Globus pallidus (tissue), 1 donor: ENCODE data around the gene OR52R1.
"Not testable (repeated sequence)": the region's sequence is repeated elsewhere in the genome, so short reads cannot be mapped to it uniquely, and the experiment has no call there.

Experiments used
- DNase-seq: peaks from one replicate; pipeline ENCODE4 v3.0.0-alpha.2; 2015; ENCODE audit warnings: low spot score

OR52R1 gene

GRCh38 chr11:4804280-4804679 is at the start of gene OR52R1:
Gene OR52R1, minus strand, starts transcription at chr11:4804380. Its CDS starts 0 bp downstream, at chr11:4804380.
- DNase-seq = no peak

- DNase-seq = no peak
These were observed 46.9 kb upstream of the OR52R1 start for GRCh38 chr11:4851033-4851432.

- DNase-seq = no peak
These were observed 44.8 kb upstream of the OR52R1 start, which contains the start of gene OR51S1 for GRCh38 chr11:4848908-4849532. Gene OR51S1, minus strand, starts transcription at chr11:4849208. Its CDS starts 0 bp downstream, at chr11:4849208.

GRCh38 chr11:4839851-4840549 is 35.8 kb upstream of the OR52R1 start:
- DNase-seq = no peak

- no peak for DNase-seq
These were observed 26.7 kb upstream of the OR52R1 start for GRCh38 chr11:4830909-4831308.

- no peak for DNase-seq
These were observed 26.2 kb upstream of the OR52R1 start for GRCh38 chr11:4830346-4830745.

- DNase-seq = no peak
These were observed 22.2 kb upstream of the OR52R1 start for GRCh38 chr11:4826425-4826824.

GRCh38 chr11:4825132-4825531 is 21.0 kb upstream of the OR52R1 start:
- no peak for DNase-seq

- DNase-seq = no peak
These were observed 16.8 kb upstream of the OR52R1 start, which contains the start of gene OR51F2 for GRCh38 chr11:4821021-4821420. Gene OR51F2, plus strand, starts transcription at chr11:4821321. Its CDS starts 101 bp downstream, at chr11:4821422.

- DNase-seq = no peak
These were observed 5.1 kb upstream of the OR52R1 start for GRCh38 chr11:4809246-4809645.

- DNase-seq = no peak
These were observed 4.3 kb upstream of the OR52R1 start for GRCh38 chr11:4808476-4808875.

GRCh38 chr11:4801316-4801715 is 2.9 kb downstream of the OR52R1 start:
- not testable (repeated sequence) for DNase-seq

- no peak for DNase-seq
These were observed 5.6 kb downstream of the OR52R1 start for GRCh38 chr11:4798427-4799183.

- DNase-seq = no peak
These were observed 7.0 kb downstream of the OR52R1 start for GRCh38 chr11:4797206-4797605.

GRCh38 chr11:4782454-4782853 is 21.7 kb downstream of the OR52R1 start:
- no peak for DNase-seq

- no peak for DNase-seq
These were observed 34.3 kb downstream of the OR52R1 start, which contains the start of gene OR51F1 for GRCh38 chr11:4769838-4770237. Gene OR51F1, minus strand, starts transcription at chr11:4769938. Its CDS starts 0 bp downstream, at chr11:4769938.

- no peak for DNase-seq
These were observed 36.1 kb downstream of the OR52R1 start for GRCh38 chr11:4768094-4768493.

- DNase-seq = no peak
These were observed 37.6 kb downstream of the OR52R1 start for GRCh38 chr11:4766420-4767043.

- no peak for DNase-seq
These were observed 41.1 kb downstream of the OR52R1 start for GRCh38 chr11:4763096-4763495.
